GM12892 (cell line): ENCODE measurements around the gene LCN6.
"Not testable (repeated sequence)": the region's sequence is repeated elsewhere in the genome, so short reads cannot be mapped to it uniquely, and the experiment has no call there.

Experiments used
- POLR2A ChIP-seq: IDR thresholded peaks from 2 replicates; pipeline ENCODE4 v1.6.1; 2011; ENCODE audit warnings: low read depth, low read length, control low read depth
- POLR2AphosphoS5 ChIP-seq: IDR thresholded peaks from 2 replicates; pipeline ENCODE4 v1.6.1; 2011; ENCODE audit warnings: low read depth, low read length, control low read depth
- TAF1 ChIP-seq: IDR thresholded peaks from 2 replicates; pipeline ENCODE4 v1.6.1; 2011; ENCODE audit warnings: low read depth, mild to moderate bottlenecking, control low read depth, low read length, borderline replicate concordance

DNA sequence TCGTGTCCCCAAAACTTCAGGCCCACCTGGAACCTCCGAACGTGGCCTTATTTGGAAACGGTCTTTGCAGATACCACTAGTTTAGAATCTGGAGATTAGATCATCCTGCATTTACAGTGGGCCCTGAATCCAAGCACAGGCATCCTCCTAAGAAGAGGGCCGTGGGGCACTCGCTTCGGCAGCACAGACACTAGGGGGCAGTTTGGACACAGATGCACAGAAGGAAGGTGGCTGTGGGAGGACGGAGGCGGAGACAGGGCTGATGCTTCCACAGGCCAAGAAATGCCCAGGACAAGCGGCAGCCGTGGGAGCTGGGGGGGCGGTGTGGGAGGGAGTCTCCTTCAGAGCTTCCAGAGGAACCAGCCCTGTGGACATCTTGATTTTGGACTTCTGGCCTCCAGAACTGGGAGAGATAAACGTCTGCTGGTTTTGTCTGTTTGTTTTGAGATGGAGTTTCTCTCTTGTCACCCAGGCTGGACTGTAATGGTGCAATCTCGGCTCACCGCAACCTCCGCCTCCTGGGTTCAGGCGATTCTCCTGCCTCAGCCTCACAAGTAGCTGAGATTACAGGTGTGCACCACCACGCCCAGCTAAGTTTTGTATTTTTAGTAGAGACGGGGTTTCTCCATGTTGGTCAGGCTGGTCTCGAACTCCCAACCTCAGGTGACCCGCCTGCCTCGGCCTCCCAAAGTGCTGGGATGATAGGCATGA is 12.7 kb upstream of the LCN6 start:
- TF ChIP-seq POLR2A, POLR2AphosphoS5, TAF1: not testable (repeated sequence)
